T-helper 1 cell treated with Interleukin-12 subunit alpha and Interleukin-12 subunit beta and Interleukin-4 antibody, amounts not matched to agents 30 ng/mL and 1 ng/mL, for 36 hours (primary cell): ENCODE measurements around the gene PLCB1. TPM values are rescaled to one million over a fixed set of nuclear protein-coding genes. Genes with fewer than 3 reads are reported as not detected.

Source experiments
- intact Hi-C: fragments of 100-400 bp; cut with micrococcal nuclease; formaldehyde crosslinking; loops from one replicate; pipeline ENCODE4 v1.15.1; 2024
- total RNA-seq: library from RNA; stranded (reverse); gene quantifications from 2 replicates; pipeline ENCODE4 v1.2.3, GENCODE V29; 2022

PLCB1 gene
- total RNA-seq, 1 donor from 2014 or later = 1.4 TPM

DNA sequence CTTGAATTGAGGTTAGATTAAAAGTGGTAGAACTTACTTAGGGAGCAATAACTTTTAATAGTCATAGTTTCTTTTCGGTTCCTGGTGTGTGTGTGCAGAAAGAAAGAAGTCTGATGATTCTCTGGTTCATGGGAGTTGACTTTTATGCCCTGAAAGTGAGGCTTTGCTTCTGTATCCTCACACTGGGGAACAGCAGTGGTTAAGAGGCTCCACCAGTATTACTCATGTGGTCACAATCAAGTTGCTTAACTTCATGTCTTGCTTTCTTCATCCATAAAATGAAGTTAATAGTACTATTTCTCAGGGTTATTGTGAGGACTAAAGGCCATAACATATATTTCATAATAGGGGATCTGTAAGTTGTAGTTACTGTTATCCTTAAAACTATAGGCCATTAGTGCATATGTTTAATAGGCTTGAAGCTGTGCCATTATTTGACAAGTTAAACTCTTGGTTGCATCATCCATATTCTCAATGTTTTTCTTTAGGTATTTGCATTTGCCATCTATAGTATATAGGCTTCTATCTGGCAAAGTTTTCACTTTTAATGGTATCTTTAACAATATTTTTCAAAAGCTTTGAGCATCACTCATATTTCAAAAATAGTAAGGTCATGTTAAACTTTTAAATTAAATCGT is 262.4 kb downstream of the PLCB1 start:
- intact Hi-C loops = no loop called here

DNA sequence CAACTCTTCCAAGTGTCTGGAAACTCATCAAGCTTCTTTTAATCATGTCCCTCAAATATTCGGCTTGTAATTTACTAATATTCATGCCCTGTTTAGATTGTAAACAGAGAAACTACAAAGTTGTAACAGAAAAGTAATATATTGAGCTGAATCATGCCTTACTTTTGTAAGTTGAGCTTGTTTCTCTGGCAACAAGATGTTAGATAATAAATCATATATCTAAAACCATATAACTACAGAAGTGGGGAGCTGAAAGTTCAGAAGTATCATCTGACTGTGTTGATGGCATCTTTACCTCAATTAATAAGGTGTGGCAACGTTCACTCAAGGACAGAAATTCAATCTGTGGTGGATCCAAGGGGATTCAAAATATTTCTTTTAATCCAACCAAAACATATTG is 263.9 kb downstream of the PLCB1 start:
- intact Hi-C loops = no loop called here

DNA sequence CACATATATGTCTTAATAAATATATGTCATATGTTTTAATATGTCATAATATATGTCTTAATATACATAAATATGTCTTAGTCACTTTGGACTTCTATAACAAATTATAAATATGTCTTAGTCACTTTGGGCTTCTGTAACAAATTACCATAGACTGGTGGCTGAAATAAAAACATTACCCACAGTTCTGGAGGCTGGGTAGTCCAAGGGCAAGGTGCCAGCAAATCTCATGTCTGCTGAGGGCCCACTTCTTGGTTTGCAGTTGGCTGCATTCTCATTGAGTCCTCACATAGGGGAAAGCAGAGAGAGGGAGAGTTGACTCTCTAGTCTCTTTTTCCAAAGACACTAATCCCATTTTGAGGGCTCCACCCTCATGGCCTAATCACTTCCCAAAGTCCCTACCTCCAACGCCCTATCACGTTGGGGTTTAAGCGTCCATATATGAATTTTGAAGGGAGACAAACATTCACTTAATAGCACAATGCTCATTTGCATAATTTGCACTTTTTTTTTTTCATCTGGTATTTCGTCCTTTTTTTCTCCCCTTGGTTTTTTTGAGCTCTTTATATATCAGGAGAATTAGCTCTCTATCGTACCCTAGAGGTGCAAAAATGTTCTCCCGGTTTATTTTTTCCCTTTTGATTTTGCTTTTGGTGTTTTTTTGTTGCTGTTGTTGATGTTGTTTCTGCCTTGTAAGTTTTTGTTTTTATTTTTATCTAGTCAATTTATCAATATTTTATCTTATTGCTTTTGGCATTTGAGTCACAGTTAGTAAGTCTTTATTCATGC is 266.4 kb downstream of the PLCB1 start:
- intact Hi-C loops = no loop called here

DNA sequence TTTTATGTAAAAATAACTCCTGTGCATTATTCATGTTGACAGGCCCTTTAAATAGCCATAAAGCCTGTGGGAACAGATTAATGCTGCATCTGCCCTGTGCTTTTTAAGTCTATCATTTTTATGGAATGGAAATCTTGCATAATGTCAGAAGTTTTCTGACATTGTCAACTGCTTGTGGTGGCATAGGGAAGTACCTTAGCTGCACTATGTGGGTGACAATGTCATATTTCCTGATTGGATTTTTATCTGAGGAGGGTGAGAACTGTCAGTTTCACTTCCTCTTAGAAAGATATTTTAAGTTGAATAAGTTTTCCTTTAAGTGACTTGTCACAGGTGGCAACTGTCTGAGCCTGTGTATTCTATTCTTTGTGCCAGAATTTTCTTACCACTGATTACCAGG is 267.9 kb downstream of the PLCB1 start:
- intact Hi-C loops = no loop called here

DNA sequence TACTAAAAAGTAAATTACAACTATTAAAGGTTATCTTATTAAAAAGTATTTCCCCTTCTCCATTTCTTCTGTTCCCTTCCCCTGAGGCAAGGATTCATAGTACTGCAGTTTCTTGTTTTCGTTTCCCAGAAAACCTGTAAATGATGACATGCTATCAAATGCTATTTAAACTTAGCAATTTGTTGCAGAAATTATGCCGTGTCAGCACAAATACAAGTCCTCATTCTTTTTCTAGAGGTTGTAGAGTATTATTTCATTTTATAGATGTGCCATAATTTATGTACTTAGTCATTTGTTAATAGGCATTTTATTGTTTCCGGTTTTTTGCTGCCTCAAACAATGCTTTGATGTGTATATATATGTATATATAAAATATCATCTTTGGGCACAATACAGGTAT is 268.4 kb downstream of the PLCB1 start:
- intact Hi-C loops = no loop called here

DNA sequence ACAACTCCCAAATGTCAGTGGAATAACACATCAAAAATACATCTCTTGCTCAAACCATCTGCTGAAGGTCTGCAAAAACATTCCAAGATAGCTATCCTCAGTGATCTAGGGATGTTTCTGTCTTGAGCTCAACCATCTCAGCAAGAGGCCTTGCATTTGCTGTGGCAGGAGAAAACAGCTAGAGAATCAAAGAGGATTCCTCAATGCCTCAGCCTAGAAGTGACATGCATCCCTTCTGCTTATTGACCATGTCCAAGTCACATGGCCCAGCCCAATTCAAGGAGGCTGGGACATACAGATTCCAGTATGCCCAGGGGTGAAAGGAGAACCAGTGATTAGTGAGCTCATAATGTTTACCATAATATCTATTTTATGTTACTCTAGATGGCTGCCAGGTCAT is 269.5 kb downstream of the PLCB1 start:
- intact Hi-C loops = no loop called here

DNA sequence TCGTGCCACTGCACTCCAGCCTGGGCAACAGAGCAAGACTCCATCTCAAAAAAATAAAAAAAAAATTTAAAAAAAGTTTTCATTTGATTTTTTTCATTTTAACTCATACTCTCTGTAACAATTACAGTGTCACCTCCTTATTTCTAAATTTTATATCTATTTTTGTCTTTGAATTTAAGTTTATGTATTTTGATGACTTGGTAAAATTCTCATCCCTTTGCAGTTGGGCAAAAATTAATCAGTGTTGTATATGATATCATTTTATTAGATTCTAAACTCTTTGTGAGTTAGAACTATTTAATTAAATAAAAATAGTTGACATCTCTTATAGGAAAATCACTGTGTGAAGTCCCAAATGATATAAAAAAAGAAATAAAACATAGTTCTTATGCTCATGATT is 270.7 kb downstream of the PLCB1 start:
- intact Hi-C loops = no loop called here

DNA sequence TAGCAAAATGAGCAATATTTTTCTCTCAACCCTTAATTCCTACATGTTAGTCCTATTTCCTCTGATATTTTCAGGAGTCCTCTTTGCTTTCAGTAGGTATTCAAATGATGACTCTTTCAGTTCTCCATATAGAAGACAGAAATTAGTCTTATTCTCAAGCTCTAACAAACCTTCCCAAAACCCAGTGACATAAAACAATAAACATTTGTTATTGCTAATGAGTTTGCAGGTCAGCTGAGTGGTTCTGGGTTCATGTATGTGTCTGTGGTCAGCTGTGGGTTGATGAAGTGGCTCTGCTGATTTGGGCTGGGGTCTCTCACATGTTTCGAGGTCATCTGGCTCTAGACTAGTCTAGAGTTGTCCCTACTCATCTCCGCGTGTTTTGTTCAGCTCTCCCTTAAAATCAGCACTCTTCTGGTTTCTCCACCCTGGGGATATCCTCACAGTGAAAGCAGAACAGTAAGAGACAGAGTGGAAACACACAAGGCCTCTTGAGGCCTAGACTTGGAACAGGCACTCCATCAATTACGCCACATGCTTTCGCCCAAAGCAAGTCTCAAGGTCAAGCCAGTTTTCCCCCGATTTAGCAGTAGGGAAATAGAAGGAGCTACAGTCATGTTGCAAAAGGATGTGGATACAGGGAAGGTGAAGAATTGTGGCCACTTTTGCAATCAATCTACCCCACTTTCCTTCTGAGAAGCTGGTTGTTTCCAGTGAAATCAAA is 273.0 kb downstream of the PLCB1 start:
- intact Hi-C loops = no loop called here

DNA sequence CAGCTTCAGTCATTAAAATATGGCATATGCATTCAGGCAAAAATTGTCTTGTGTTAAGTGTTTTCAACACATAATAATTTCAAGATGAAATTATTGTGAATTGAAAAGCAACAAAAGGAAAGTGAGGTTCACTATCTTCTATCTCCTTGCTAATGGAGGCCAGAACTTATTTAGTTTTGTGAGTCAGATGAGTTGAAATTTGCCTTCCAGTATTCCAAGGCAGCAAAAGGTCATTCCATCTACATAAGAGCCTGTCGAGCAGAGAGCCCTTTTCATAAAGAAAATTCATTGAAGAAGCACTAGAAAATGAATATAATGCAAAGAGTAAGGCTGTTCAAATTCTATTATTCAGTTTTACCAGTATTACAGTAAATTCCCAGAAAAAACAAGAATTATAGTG is 274.3 kb downstream of the PLCB1 start:
- intact Hi-C loops = no loop called here

DNA sequence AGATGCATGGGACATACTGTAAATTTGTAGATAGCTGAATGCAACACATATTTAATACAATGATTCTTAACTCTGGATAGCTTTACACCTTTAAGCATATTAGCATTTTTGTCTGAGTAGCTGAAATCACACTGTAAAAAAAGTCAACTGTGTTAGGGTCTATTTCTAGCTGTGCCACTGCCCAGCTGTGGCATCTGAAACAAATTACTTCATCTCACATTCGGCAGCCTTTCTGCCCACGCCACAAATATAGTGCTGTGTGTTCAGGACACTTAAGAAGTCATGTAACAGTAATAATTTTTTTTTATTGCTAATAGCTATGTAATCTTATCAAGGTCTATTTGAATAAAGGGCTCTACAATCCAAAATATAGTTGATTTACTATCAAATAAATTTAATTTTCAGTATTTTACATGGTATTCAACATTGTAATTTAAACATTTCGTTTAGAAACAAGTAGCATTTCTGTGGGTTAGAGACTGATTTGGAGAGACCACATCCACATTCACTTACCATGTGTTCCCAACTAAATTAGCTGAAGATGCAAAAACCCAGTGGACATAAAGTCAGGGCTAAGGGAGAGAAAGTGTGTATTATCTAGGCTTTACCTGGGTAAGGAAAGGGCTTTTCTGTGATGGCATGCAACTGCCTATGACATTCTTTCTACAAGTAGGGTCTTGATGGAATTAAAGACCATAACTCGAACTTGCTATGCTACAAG is 276.7 kb downstream of the PLCB1 start:
- intact Hi-C loops = no loop called here

DNA sequence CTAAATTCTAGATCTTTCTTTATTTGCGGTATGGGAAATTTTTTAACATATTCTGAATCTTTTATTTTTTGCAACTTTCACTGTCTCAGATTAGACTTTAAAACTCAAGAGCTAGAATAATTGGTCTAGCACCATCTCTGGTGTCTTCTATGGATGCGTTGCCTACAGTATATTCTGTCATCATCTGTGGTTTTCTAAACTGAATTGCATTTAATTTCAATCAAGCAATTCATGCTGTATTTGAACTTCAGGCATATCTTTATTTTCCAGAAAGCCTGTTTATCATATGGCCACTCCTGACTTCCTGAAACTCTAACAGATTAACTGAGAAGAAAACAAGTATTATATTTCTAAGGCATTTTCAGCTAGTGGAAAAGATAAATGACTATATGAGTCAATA is 281.6 kb downstream of the PLCB1 start:
- intact Hi-C loops = no loop called here

DNA sequence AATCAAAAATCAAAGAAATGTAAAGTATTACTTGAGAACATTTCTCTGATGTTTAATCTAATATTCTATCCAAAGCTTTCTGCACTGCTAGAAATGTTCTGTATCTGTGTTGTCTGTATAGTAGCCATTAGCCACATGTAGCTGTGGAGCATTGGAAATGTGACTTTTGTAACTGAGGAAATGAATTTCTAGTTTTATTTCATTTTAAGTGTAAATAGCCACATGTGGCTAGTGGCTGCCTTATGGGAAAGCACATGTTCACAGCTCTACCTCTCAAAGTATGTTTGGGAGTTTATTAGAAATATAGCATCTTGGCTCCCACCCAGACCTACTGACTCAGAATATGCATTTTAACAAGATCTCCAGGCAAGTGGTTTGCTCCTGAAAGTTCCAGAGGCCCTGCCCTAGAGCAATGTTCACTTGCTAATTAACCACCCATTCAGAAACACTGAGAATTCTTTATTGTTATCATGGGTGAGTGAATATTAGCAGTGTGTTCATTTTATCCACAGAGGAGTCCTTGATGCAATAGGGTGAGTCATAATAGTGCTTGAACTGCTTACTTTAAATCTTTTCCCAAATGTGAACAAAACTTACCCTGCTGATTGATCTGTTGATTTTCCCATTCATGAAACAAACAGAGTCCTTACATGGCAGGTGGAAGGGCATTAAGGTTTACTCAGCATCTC is 282.7 kb downstream of the PLCB1 start:
- intact Hi-C loops = no loop called here

DNA sequence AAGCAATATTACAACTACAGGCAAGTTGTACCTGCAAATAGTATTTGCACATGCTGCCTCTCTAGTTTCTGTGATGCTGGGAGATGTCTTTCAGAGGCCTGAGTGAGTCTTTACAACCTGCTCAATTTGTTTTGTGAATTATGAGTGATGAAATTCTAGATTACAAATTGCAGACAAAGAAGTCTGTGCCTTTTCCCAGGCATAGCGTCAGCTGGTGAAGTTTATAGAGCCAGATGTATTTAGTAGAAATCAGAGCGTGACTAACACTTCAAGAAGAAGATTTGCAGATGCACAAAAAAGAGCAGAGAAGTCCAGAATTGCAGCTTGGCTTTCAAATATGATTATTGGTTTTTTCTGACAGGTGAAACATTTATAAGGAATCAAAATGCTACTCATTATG is 289.9 kb downstream of the PLCB1 start:
- intact Hi-C loops = no loop called here

DNA sequence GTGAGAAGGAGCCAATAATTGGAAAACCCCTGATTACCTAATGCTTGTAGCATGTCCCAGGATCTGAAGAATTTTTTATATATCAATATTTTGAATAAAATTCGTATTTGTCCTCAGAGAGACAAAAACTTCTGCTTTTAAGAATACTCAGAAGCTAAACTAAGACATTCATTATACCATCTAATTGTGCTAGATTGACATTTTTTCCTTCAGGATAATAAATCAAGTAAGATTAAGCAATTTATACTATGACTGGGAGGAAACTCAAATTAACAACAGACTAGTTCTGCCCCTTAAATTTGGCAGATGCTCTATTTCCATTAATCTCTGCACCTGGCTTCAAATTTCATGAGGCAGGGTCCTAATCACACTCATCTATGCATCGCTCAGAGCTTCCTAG is 291.4 kb downstream of the PLCB1 start:
- intact Hi-C loops = no loop called here

DNA sequence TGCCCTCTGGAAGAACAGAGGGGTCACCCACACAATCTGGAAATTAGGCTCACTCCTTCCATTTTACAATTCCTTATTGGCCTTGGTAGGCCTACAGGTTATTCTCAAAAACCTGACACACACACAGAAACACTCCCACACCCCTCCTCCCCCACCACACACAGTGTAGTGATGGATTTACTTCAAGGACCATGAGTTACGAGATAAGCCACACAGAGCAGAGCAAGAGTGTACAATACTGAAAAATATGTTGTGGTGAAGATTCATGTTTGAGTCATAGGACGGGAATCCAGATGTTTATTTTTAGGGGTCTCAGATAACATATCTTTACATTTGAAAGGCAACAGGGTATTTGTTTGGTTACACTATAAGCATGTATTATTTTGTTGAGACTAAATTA is 291.9 kb downstream of the PLCB1 start:
- intact Hi-C loops = no loop called here

DNA sequence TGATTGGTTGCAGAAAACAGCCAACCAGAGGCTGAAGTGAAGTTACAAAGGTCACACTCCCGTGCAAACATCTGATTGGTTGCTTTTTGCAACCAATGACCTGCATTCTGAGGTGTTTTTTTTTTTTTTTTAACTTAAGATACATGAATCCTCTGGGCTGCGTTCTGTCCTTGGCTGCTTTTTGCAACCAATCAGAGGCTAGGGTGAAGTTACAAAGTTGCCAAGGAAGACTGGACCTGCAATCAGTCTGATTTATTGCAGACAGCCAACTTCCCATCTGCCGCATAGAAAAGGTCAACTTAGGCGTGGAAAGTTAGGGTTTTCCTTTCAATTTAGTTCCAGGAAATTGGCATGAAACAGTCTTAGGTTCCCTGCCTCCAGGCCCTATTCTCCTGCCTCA is 292.9 kb downstream of the PLCB1 start:
- intact Hi-C loops = no loop called here

DNA sequence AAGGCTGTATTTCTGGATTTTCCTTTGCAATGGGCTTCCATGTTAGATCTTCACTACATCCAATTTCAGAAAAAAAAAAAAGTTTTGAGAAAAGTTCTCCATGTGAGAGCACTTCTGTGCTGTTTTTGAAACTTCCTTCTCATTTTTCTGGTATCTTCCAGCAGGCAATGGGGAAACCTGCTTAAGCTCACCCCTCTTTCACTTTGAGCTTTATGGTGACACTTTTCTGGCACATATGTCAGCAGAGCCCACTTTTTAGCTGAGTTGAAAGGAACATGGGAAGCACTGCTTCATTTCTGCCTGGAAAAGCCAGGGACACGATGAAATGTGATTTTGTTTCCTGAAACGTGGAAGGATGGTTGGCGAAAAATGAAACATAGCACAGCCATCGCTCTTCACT is 293.7 kb downstream of the PLCB1 start:
- intact Hi-C loops = no loop called here

DNA sequence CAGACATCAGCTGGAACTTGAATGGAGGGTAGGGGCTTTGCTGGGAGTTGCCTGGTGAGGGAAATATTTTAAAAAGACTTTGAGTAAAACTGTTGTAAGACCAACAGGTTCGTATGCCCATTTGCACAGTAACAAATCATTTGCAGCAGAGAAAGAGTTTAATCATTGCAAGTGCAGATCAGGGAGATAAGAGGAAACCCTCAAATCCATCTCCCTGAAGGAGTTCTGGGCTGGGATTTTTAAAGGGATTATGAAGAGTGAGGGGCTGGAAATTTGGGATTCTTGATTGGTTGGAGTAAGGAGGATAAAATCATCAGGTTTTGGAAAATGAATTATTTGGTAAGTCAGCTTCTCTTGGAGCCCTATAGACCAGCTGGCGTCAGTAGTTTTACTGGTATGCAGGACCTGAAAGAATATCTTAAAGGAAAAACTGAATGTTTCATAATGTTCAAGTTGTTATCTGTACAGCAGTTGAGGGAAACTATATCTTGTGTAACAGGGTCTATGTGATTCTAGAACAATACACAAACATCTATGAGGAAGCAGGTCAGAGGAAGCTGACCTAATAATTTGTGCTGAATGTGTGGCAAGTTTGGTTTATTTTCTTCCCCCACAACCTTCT is 295.5 kb downstream of the PLCB1 start:
- intact Hi-C loops = no loop called here

DNA sequence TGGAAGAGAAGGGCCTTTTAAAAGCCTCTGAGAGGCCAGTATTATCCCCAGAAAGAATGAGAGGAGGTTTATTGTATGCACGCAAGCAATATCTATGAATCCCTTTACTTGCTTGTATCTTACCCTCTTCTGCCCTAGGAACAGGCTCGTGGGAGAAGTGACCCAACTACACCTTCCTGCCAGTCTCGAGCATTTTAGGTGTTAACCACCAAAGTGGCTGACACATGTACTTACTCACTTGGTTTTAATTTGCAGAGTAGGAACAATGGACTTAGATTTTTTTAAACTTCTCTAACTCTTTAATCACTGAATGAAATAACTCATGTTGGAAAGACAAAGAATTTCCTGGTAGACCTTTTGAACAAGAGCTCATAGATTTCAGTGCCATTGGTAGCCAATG is 296.9 kb downstream of the PLCB1 start:
- intact Hi-C loops = no loop called here

DNA sequence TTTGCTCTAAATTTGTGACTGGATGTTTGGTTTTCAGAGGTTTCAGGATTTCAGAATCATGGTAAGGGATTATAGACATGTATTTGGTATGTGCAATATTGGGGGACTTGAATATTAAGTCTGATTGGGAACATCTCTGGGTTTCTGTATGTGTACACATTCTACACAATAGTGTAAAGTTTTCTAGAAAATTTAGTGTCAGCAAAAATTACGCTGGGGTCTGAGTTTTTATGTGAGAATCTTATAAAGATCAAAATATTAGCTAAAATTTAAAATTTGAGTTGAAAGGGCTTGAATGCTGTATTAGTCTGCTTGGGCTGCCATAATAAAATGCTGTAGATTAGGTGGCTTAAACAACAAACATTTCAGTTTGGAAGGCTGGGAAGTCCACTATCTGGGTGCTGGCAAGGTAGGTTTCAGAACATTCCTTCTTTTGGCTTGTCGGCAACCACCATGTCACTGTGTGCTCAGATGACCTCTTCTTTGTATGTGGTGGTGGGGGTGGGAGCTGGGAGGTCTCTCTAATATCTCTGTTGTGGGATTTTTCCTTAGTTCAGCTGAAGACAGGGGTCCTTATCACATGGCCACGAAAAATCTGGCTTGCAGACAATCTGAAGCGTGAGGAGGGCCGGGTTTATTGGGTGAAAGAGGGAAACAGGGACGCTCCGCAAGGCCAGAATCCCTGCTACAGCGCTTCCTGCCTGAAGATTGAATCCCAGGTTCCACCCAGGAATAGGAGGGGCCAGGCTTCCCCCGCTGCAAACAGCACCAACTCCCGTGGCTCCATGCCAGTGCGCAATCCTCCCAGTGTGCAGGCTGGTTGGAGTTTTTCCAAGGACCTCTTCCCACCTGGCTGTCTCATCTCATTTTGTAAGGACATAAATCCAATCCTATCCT is 299.7 kb downstream of the PLCB1 start:
- intact Hi-C loops = no loop called here
